ENCODE measurements around the gene ADD3.

The ADD3 gene

GRCh38 chr10:109968953-109969759 lies 38.6 kb upstream of the ADD3 start:
- TF ChIP-seq, protein P1, sequence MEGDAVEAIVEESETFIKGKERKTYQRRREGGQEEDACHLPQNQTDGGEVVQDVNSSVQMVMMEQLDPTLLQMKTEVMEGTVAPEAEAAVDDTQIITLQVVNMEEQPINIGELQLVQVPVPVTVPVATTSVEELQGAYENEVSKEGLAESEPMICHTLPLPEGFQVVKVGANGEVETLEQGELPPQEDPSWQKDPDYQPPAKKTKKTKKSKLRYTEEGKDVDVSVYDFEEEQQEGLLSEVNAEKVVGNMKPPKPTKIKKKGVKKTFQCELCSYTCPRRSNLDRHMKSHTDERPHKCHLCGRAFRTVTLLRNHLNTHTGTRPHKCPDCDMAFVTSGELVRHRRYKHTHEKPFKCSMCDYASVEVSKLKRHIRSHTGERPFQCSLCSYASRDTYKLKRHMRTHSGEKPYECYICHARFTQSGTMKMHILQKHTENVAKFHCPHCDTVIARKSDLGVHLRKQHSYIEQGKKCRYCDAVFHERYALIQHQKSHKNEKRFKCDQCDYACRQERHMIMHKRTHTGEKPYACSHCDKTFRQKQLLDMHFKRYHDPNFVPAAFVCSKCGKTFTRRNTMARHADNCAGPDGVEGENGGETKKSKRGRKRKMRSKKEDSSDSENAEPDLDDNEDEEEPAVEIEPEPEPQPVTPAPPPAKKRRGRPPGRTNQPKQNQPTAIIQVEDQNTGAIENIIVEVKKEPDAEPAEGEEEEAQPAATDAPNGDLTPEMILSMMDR (IDR thresholded peaks at IDR 0.05; ENCODE audit: insufficient read depth, low read length, poor library complexity, severe bottlenecking), result no peak
- H3K4me3 ChIP-seq (replicated peaks; ENCODE audit: low read depth, low read length), result no peak overlapping the region
- no peak for DNase-seq (ENCODE audit: extremely low read depth, insufficient read length)
- H3K36me3 ChIP-seq (ENCODE audit: control insufficient read depth, insufficient read depth, low read length), result no peaks in the 10 kb centered on the region
- no peaks in the 10 kb centered on the region; the same call in 1 of the 2 replicates for H3K27me3 ChIP-seq (replicated peaks; ENCODE audit: control insufficient read depth, insufficient read depth, low read length)

DNA sequence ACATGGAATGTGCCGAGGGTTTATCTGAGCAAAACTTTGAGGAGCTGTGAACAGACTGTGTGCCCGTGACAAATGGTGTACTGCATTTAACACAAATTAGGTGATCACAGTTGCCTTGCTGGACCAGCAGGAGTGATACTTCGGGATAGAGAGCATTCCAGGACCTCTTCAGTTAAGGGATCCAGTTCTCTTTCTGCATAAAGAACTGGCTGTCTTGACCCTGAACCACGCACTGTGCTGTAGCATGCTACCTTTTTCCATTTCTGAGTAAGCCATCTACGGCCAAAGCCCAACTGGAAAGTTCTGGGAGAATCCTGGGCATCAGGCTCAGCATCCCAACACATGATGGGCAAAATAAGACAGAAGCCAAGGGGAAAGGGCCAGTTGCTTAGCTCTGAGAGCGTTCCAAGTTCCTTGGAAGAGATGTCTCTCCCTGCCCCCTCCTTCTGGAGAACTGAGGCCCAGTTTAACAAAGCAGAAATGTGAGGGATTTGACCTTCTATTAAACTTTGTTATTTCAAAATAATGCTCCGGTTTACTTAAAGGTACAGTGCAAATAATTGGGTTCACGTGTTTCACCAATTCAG lies 37.9 kb upstream of the ADD3 start:
- no peak for DNase-seq (ENCODE audit: extremely low read depth, insufficient read length)
- Histone ChIP-seq H3K36me3 (ENCODE audit: control insufficient read depth, insufficient read depth, low read length) (no peaks in the 10 kb centered on the region), H3K27me3 (replicated peaks; ENCODE audit: control insufficient read depth, insufficient read depth, low read length) (no peaks in the 10 kb centered on the region; the same call in 1 of the 2 replicates), H3K4me3 (replicated peaks; ENCODE audit: low read depth, low read length) (no peak overlapping the region)
- TF ChIP-seq, protein P1 (IDR thresholded peaks at IDR 0.05; ENCODE audit: insufficient read depth, low read length, poor library complexity, severe bottlenecking), result no peak

DNA sequence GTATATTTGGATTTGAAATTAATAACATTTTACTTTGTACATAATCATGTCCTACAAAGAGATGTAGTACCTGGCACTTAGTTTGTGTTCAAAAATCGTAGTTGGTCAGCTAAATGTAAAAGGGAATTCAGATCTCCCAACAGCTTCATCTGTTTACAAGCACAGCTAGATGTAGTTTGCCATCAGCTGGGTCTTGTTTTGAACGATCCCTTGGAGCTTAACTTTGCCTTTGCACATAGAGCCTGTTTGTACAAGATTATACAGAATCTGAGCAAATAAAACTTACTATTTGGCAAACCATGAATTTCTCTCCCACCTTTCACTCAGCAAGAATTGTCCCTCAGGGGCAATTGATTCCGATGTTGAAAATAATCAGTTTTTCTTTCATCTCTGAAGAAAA lies 36.1 kb upstream of the ADD3 start:
- DNase-seq (ENCODE audit: extremely low read depth, insufficient read length), result no peak
- no peaks in the 10 kb centered on the region for H3K36me3 ChIP-seq (ENCODE audit: control insufficient read depth, insufficient read depth, low read length)
- H3K4me3 ChIP-seq (replicated peaks; ENCODE audit: low read depth, low read length), result no peak overlapping the region
- no peaks in the 10 kb centered on the region; the same call in 1 of the 2 replicates for H3K27me3 ChIP-seq (replicated peaks; ENCODE audit: control insufficient read depth, insufficient read depth, low read length)
- TF ChIP-seq, protein P1 (IDR thresholded peaks at IDR 0.05; ENCODE audit: insufficient read depth, low read length, poor library complexity, severe bottlenecking), result no peak

DNA sequence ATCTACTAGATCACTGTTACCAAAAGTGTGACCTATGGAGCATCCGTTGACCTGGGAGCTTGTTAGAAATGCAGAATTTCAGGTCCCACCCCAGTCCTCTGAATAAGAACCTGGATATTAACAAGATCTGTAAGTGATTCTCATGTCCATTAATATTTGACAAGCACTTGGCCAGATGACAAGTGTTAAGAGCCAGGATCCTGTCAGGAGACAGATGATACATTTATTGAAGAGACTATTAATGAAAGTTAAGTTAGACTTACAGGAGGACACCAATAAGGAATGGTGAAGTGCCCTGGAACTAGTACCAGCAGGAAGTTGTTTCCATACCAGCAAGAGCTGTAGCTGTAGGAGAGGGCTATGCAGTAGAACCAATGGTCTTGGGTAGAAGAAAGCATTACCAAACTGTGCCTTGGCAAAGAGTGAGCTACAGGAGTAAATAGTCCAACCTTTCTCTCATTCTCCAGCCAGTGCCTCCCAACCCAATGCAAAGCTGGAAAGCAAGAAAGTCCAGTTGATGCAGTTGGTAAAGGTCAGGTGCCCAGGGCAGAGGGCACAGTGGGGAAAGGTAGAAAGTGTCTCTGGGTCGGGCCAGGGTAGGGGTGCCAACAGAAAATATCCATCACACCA lies 35.3 kb upstream of the ADD3 start:
- no peaks in the 10 kb centered on the region; the same call in 1 of the 2 replicates for H3K27me3 ChIP-seq (replicated peaks; ENCODE audit: control insufficient read depth, insufficient read depth, low read length)
- no peak overlapping the region for H3K4me3 ChIP-seq (replicated peaks; ENCODE audit: low read depth, low read length)
- no peaks in the 10 kb centered on the region for H3K36me3 ChIP-seq (ENCODE audit: control insufficient read depth, insufficient read depth, low read length)
- no peak for DNase-seq (ENCODE audit: extremely low read depth, insufficient read length)
- TF ChIP-seq, protein P1 (IDR thresholded peaks at IDR 0.05; ENCODE audit: insufficient read depth, low read length, poor library complexity, severe bottlenecking), result no peak

GRCh38 chr10:109973326-109973829 lies 34.4 kb upstream of the ADD3 start:
- TF ChIP-seq, protein P1 (IDR thresholded peaks at IDR 0.05; ENCODE audit: insufficient read depth, low read length, poor library complexity, severe bottlenecking), result no peak
- Histone ChIP-seq H3K4me3 (replicated peaks; ENCODE audit: low read depth, low read length) (no peak overlapping the region), H3K36me3 (ENCODE audit: control insufficient read depth, insufficient read depth, low read length) (no peaks in the 10 kb centered on the region), H3K27me3 (replicated peaks; ENCODE audit: control insufficient read depth, insufficient read depth, low read length) (no peaks in the 10 kb centered on the region; the same call in 1 of the 2 replicates)
- DNase-seq (ENCODE audit: extremely low read depth, insufficient read length), result no peak

Measured in GM06990 (cell line).